GM19023 (cell line): ENCODE measurements around the gene DNAJC1.
"Not testable (repeated sequence)": the region's sequence is repeated elsewhere in the genome, so short reads cannot be mapped to it uniquely, and the experiment has no call there.

ENCODE experiments used
- ATAC-seq: cut with Tn5 transposase; IDR thresholded peaks from one replicate; pipeline ENCODE4 v1.9.1; 2021; ENCODE audit warnings: mild to moderate bottlenecking, moderate library complexity; ENCODE audit not compliant: unreplicated experiment

DNAJC1 gene, protein sequence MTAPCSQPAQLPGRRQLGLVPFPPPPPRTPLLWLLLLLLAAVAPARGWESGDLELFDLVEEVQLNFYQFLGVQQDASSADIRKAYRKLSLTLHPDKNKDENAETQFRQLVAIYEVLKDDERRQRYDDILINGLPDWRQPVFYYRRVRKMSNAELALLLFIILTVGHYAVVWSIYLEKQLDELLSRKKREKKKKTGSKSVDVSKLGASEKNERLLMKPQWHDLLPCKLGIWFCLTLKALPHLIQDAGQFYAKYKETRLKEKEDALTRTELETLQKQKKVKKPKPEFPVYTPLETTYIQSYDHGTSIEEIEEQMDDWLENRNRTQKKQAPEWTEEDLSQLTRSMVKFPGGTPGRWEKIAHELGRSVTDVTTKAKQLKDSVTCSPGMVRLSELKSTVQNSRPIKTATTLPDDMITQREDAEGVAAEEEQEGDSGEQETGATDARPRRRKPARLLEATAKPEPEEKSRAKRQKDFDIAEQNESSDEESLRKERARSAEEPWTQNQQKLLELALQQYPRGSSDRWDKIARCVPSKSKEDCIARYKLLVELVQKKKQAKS

DNA sequence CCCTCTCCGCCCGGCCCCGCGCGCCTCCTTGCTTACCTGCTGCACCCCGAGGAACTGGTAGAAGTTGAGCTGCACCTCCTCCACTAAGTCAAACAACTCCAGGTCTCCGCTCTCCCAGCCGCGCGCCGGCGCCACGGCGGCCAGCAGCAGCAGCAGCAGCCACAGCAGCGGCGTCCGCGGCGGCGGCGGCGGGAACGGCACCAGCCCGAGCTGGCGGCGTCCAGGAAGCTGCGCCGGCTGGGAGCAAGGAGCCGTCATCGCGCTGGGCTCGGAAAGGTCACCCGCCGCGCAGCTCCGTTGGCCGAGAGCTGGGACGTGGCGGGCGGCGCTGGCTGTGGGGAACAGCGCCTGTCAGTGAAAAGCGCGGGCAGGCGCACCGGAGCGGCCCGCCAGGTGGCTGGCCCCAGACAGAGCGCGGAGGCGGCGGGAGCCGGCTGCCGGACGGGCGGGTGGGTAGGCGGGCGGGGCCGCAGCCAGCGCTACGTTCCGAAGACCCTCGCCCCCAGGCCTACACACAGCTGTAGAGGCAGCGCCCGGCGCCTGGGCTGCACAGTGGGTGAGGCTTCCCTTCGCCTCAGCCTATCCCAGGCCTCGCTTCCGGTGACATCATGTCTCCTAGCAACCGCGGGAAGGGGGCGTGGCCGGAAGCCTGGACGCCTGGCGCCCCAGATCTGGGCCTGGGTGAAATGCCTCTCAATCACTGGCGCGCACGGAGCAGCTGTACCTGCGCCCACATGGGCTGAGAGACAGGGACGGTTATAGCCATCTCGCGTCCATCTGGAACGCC, at the start of gene DNAJC1:
Gene DNAJC1 (minus strand): TSS at position 554 of the 787 bp plus-strand sequence. CDS start 296 bp downstream, at position 258.
- peak; percentile 95 for ATAC-seq

DNA sequence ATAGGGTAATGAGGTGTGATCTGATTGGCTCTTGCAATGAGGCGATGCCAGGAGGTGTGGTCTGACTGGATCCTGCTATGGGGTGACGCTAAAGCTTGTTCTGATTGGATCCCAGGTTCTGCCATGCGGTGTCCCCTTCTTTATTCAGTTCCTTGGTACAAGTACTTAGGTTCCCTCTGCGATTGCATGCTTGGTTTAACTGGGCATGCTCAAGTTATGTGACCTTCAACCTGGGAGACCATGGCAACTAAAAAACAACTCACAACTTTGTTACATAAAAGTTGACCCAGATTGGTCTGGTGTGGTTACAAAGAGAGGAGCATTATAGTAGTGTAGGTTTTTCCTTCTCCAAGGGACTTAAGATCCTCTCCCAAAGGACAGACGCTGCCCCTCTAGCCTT, 49.5 kb upstream of the DNAJC1 start:
- ATAC-seq, result no peak

DNA sequence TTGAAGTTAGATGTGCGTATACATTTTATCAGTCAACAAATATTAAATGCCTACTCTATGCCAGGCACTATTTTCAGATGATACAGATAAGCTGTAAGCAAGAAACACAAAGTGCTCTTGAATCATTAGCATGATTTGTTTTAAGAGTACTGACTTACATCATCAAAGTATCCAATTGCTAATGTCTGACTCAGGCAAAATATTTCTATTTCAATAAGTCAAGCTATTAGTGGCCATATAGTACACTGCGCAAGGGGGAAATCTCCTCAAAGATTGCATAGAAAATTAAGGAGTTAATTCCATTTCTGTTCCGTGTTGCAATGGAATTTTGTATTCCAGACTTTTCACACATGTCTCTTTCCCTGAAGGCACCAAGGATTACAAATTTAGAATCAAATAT, 46.1 kb upstream of the DNAJC1 start:
- no peak for ATAC-seq

DNA sequence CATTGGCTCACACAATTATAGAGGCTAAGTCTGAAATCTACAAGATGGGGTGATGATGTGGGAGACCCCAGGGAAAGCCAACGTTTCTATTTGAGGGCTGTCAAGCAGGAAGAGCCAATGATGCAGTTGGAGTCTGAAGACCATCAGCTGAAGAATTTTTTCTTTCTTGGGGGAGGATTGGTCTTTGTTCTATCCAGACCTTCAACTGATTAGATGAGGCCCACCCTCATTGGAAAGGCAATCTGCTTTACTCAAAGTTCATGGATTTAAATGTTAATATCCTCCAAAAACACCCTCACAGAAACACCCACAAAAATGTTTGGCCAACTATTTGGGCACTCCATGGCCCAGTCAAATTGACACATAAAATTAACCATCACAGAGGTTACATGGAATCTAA, 44.3 kb upstream of the DNAJC1 start:
- no peak for ATAC-seq

DNA sequence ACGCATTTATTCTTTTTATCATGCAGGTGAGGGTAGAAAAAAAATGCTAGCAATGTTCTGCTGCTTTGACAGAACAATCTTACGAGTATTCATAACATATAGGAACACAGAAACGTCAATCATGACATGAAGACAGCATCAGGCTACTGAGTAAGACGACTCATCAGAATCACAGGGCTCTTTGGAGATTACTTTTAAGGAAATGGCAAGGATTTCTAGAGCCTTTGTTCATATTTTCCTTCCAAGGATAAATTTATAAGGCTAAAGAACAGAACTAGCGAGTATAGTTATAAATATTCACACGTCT, 39.8 kb upstream of the DNAJC1 start:
- ATAC-seq, result no peak

DNA sequence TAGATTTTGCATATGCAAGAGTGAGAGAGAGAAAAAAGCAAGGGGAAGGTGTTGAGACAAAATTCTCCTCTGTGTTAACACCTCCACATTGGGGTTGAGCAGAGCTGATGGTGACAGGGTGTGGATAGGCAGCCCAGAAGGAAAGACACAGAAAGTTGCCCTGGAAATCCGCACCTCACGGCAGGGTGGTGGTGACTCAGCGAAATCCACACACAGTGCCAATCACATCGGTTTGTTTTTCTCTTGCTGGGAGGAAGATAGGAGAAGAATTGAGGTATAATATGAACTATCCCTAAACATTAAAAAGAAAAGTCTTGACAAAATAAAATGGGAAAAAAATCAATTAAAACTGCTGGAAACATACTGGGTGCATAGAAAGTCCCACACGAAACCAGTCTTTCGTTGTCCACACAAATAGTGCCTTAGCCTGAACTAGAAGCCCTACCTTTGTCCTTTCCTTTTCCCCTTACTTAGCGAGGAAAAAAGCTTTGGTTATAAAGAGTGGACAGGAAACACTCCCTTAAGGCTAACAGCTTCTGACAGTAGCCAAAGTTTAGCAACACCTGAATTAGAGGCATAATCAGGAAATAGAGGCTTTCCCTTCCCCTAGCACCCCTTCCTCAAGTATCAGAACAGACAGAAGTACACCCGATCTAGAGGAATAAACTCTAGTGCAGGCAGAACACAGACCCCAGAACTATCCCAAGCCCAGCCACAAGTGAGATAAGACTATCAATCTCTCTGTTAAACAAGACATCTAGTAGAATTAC, 39.2 kb upstream of the DNAJC1 start:
- no peak for ATAC-seq

DNA sequence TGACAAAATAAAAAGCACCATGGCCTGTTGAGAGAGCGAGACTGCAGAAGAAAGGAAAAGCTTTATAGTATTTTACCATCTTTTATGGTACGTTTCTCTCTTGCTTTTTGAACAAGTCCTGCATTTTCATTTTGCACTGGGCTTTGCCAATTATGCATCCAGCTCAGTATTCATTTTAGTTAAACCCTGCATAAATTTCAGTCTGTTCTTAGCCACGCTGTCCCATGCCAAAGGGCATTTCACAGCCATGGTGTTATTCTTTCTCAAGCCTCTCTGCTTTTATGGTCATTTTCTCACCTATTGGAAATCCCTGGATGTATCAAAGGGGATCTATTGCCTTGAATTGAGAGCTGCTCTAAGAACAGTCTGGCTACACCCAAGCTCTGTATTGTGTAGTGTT, 30.8 kb upstream of the DNAJC1 start:
- no peak for ATAC-seq

DNA sequence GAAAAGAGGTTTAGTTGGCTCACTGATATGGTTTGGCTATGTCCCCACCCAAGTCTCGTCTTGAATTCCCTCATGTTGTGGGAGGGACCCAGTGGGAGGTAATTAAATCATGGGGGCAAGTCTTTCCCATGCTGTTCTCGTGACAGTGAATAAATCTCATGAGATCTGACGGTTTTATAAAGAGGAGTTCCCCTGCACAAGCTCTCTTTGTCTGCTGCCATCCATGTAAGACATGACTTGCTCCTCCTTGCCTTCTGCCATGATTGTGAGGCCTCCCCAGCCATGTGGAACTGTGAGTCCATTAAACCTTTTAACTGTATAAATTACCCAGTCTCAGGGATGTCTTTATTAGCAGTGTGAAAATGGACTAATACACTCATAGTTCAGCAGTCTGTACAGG, 28.7 kb upstream of the DNAJC1 start:
- ATAC-seq, result not testable (repeated sequence)

DNA sequence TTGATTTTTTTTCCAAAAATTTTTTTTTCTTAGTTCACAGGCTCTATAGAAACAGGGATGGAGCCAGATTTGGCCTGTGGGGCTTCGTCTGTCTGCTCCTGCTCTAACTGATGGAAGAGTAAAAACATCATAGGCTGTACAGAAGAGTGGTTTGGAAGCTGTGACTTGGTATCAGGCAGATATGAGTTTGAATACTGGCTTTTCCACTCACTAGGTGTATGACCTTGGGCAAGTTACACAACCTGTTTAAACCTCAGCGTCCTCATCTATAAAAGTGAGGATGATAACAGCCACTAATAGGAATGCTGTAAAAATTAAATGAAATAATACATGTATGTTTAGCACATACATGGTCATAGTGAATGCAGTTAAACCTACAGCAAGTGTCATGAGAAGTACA, 26.9 kb upstream of the DNAJC1 start:
- no peak for ATAC-seq

DNA sequence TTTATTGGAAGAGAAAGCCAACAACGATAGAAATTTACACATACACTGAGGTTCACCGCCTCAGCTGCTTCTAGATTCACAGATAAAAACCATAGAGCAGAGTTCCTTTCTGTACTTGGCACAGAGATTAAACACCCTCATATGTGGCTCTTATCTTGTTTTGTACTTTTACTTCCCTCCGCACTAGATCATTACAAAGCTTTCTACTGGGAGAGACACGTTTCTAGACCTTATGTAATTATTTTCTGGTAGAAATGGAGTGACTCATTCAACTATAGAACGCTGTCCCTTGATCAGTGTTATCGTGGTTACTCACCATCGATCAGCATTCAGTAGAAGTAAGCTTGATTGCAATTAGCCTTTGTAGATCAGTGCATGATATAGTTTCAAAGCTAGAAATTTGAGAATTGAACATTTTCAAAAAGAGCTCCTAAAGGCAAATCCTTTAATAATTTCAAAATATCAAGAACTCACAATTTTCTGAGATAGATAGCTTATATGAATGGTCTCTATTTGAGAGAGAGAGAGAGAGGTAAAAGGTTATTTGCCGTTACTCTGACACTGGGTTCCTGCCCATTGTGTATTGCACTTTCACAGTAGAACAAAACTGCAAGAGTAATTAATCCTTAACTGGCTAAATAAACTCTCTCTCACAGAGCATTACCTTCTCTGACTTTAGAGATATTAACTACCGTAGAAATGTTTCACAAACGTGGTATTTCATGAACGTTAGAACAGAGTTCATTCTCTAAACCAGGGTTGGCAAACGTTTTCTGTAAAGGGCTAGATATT, 26.1 kb upstream of the DNAJC1 start:
- ATAC-seq, result no peak

DNA sequence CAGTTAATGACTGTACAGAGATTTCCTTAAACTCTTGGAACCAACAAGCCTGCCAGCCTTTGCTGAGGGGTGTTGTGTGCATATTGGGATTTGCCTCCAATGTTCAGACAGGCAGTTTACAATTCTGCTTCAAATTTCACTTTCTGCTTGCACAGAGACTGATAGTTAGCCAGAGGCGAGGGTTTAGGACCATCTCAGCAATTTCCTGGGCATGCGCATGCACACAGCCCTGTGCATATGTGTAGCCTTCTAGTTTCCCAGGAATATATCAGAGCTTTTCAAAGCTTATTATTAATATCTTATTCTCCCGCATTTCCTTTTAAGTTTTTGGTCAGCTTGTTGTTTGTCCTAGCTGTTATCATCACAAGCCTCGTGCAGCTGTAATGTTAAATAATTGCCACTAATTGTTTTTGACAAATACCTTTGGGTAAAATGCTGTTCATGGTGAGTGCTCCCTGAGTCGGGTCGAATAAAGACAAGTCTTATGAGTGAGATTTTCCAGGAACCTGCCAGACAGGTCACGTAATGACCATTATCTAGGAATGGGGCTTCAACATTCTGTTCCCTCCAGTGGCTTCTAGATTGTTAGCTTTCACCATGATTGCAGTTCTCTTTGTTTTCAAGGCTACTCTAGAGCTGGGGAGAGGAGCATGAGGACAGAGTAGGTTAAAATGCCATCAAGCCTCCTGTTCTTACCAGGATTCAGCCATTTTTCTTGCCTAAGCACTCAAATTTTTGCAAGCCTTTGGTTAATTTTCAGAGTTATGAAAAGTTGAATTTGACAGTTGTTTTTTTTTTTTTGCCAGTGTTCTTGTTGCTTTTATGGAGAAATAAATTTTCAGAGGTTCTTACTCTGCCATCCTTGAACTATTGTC, 24.1 kb upstream of the DNAJC1 start:
- no peak for ATAC-seq

DNA sequence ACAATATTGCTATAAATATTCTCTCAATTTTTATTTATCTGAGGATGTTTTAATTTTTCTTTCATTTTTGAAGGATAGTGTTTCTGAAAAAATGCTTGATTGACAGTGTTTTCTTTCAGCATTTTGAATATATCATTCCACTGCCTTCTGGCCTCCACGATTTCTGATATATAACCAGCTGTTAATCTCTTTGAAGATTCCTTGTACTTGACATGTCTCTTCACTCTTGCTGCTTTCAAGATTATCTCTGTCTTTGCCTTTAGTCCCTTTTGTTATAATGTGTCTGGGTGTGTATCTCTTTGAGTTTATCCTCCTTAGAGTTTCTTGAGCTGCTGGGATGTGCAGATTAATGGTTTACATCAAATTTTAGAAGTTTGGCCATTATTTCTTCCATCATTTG, 22.8 kb upstream of the DNAJC1 start:
- no peak for ATAC-seq

DNA sequence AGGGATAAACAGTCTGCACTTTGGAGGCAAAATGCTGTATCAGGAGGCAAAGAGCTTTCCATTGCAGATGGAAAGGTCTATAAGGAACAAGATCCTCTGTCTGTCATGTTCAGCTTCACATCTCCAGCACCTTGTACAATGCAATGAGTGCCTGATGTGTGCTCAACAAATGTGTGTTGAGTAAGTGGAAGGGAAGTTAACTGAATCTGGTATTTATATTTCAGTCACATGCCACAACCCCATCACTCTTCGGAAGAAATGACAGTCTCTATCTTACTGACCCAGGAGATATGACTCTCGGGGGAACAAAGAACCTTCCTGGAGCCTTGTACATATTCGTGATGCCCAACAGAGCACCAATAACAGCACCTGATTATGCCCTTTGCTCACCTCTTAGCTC, 20.0 kb upstream of the DNAJC1 start:
- ATAC-seq, result no peak

DNA sequence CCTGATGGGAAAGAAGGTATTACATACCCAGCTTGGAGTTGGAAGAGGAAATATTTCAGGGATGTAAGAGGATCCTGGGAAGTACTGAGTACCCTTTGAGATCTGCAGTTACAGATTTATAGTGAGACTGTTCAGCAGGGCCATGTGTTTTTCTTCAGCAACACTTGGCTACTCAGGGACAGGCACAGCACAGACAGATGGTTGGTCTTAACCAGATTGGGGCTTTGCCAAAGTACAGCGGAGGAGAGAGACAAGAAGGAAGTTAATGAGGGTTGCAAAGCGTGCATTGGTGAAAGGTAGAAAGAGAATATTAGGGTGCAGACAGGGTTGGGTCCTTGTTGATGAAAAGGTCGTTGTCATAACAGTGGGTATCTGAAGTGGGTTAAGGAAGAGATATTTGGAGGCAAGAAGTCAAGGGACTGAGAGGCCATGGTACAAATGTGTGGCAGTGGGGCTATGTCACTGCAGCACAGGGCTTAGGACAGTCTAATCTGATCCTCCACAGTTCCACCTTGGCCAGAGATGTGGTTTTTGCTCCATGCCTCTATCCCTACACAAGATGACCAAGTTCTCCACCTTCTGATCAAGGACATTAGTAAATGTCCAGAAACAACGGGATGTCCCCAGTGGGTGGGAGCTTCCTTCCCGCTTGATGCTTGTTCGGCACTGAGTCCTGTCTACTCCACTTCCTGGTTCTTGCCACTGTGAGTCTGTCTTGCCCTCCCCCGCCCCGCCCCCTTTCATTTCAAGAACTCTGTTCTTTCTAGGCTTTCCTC, 18.9 kb upstream of the DNAJC1 start:
- no peak for ATAC-seq

DNA sequence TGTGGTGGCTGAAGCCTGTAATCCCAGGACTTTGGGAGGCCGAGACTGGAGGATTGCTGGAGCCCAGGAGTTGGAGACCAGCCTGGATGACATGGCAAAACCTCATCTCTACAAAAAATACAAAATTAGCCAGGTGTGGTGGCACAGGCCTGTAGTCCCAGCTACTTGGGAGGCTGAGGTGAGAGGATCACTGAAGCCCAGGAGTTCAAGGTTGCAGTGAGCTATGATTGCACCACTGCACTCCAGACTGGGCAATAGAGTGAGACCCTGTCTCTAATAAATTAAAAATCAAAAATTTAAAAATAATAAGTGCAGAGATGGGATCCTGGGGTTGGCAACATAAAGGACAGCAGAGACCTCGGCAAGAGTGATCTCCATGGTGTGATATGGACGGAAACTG, 17.6 kb upstream of the DNAJC1 start:
- not testable (repeated sequence) for ATAC-seq

DNA sequence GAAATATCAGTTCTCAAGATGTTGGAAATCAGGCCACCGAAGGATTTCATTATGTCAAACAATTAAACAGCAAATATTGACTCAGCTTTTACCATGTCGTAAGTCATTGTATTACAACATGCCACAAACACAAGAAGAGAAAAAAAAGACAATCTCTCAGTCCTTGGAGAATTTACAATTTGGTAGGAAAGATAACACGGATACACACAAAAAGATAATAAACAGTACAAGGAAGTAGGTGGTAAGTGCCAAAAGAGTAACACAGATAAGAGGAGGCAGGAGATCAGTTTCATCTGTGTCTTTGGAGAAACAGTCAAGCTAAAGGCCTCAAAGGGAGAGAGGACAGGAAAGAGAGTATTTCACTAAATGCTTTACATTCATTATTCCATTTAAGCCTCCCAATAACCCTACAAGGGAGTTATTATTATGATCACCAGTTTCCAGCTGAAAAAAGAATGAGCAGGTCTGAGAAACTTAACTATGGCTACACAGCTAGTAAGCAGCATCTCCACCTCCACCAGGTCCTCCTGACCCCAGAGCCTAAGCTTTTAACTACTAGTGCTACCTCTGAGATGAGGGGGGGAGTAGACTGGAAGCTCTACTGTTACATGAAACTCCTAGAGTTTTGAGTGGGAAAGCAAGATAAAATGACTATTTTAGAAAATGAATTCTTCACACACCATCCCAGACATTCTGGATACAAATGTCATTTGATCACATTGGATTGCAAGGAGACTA, 13.9 kb upstream of the DNAJC1 start:
- no peak for ATAC-seq

DNA sequence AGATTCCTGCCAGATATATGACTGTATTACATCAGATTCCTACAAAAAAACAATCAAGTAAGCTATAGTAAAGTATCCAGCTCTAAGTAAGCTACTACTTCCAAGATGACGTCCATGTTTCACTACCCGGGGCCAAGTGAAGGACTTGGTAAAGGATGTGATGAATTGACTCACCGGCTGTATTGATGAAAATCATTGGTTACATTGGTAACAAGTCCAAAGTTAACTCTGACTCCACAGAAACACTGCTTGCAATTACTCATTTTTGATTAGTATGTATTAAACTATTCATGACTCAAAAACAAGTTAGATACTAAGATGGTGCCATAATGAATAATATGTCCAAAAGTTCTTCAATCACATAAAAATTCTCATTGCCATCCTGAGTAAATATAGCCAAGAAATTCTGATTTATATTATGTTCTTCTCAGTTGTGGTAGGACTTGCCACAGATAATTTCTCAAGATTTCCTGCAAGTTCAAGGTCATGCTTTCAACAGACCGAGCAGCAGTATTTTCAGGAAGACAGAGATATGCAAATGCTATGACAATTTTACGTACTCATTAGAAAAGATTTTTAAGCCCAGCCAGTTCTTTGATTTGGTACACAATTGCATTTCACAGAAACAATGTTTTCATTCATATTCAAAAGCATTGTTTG, 12.6 kb upstream of the DNAJC1 start:
- ATAC-seq, result no peak

DNA sequence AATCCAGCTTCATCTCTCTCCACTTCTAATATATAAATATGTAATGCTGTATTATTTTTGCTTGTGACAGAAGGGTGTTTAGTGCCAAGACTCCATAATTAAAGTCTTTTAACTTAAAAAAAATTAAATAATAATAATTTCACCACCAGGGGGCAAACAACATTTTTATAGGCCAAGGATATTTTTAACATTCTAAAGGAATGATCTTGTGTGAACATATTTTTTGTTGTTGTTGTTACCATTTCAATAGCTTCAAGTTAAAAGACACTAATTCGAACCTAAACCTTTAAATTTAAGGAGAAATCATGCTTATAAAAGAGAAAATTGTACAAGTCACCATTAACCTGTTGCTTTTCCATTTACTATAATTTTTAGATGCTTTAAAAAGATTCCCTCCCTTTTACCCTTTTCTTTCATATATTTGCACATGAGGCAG, 7.5 kb upstream of the DNAJC1 start:
- no peak for ATAC-seq
